ENCODE data around the gene ZSWIM9.
"Not testable (repeated sequence)": the region's sequence is repeated elsewhere in the genome, so short reads cannot be mapped to it uniquely, and the experiment has no call there.

The ZSWIM9 gene

DNA sequence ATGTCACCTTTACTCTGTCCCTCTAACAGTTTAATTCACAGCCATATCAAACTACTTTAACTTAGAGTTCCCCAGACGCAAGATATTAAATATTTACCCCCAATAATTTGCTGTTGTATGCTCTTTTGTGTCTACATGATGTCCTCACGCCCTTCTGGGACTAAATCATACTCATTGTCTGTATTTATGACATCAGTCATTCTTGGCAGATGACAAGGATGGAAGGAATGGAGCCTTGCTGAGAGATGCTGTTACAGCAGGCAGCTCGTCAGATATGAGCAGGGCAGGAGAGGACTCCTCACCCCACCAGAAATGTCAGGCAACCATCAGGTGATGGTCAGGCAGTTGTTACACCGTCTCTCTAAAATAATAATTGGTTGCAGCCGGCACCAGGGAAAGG is 43.5 kb downstream of the ZSWIM9 start:
- in situ Hi-C loops (cut with MboI; ENCODE audit: low sequenced_read_pairs) = no loop called here

DNA sequence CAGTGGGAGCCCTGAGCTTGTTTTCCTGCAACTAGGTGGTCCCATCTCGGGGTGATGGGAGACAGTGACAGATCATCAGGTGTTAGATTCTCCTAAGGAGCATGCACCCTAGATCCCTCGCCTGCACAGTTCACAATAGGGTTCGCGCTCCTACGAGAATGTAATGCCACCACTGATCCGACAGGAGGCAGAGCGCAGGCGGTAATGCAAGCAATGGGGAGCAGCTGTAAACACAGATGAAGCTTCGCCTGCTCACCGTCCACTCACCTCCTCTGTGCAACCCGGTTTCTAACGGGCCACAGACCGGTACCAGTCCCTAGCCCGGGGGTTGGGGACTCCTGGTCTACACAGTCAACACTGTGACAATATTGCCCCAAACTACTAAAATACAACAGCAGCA is 46.5 kb downstream of the ZSWIM9 start:
- in situ Hi-C loops (cut with MboI; ENCODE audit: low sequenced_read_pairs) = no loop called here

DNA sequence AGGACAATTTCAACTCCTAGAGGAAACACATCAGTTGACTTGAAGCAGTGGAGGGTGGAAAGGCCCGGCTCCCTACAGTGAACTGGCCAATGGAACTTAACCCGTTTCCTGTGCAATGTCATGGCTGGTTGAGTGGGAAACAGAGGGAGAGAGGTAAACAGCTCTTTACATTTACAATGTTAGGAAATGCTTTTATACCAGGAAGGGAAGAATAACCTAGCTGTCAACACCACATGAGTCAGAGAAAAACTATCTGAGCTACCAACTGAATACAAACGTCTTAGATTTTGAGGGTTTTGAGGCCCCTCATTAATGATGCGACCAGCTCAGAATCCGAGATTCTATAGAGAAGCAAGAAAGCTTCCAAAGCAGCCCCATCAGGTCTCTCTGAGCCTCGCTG is 48.5 kb downstream of the ZSWIM9 start:
- in situ Hi-C loops (cut with MboI; ENCODE audit: low sequenced_read_pairs) = no loop called here

DNA sequence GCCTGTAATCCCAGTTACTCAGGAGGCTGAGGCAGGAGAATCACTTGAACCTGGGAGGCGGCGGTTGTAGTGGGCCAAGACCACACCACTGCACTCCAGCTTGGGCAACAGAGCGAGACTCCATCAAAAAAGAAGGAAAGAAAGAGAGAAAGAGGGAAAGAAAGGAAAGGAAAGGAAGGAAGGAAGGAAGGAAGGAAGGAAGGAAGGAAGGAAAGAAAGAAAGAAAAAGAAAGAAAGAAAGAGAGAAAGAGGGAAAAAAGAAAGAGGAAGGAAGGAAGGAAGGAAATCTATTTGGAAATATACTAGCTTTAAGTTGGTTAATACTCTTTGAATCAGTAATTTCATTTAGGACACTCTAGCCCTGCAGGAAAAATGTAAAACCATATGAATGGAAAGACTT is 50.3 kb downstream of the ZSWIM9 start:
- in situ Hi-C loops (cut with MboI; ENCODE audit: low sequenced_read_pairs) = not testable (repeated sequence)

DNA sequence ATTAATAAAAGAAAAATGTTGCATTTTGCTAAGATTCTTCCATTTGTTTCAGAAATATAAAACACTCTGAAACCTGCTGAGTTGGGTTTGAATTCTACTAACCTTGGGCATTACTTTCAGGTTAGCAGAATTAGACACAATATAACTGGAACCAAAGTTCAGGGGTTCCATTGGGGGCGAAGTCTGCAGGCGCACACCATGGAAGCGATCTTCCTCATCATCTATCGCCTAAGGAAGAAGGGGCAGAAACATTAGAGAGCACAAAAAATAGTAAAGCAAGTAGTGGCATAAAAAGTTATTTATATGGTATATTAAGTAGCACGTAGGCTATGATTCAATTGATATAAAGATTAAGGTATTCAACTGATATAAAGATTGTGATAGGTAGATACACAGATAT is 51.1 kb downstream of the ZSWIM9 start:
- in situ Hi-C loops (cut with MboI; ENCODE audit: low sequenced_read_pairs) = no loop called here

DNA sequence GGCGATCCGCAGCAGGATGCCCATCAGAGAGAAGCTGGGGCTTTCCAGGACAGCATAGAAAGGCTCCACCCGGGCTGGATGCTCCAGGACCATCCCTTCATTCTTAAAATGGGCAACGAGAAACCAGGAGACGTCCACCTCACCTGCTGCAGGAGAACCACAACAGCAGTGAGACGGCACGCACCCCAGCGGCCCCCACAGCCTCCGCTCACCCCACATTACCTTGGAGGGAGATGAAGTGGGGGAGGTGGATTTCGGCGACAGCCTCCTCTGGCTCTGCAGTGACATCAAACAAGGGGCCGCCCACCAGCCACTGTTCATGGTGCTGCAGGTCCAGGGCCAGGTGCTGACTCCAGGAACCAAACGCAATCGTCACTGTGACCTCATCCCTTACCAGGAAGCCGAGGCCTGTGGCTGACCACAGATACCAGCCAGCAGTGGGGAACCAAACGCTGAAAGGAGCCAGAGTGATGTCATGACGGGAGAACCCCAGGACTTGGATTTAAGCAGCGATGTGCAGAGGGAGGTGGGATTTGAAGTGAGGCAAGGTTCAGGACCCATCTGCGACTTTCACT is 60.2 kb downstream of the ZSWIM9 start:
- in situ Hi-C loops (cut with MboI; ENCODE audit: low sequenced_read_pairs) = no loop called here

DNA sequence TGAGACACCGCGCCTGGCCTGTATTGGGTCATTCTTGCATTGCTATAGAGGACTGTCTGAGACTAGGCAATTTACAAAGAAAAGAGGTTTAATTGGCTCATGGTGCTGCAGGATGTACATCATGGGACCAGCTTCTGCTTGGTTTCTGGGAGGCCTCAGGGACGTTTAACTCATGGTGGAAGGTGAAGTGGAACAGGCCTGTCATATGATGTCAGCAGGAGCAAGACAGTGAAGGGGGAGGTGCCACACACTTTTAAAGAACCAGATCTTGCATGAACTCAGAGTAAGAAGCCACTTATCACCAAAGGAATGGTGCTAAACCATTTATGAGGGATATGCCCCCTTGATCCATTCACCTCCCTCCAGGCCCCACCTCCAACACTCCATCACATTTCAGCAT is 66.6 kb downstream of the ZSWIM9 start:
- in situ Hi-C loops (cut with MboI; ENCODE audit: low sequenced_read_pairs) = no loop called here

DNA sequence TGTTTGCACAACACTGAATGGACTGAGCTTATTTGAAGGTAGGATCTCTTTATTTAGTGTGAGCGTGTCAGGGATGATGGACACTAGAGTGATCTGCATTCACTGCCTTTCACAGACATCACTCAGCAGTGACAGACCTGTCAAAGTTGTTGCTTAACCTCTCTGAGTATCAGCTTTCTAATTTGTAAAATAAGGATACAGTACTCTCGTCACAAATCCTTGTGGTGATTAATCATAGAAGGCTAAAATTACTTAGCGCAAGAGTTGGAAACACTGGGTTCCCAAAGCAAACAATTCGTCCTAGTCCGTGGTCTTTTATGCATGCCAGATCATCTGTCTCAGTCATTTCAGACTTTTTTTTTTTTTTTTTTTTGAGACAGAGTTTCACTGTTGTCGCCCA is 68.6 kb downstream of the ZSWIM9 start:
- in situ Hi-C loops (cut with MboI; ENCODE audit: low sequenced_read_pairs) = no loop called here

DNA sequence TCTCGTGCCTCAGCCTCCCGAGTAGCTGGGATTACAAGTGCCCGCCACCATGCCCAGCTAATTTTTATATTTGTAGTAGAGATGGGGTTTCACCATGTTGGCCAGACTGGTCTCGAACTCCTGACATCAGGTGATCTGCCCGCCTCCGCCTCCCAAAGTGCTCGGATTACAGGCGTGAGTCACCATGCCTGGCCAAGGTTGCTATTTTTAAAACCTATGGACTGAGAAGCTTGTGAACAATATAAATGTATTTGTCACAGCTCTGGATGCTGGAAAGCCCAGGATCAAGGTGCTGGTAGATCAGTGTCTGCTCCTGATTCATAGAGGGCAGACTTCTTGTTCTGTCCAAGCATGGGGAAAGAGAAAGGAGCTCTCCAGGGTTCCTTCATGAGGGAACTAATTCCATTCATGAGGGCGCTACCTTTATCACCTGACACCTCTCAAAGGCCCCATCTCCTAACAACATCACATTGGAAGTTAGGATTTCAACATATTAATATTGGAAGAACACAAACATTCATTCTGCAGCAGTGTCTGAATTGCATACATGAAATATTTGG is 69.2 kb downstream of the ZSWIM9 start:
- in situ Hi-C loops (cut with MboI; ENCODE audit: low sequenced_read_pairs) = no loop called here

DNA sequence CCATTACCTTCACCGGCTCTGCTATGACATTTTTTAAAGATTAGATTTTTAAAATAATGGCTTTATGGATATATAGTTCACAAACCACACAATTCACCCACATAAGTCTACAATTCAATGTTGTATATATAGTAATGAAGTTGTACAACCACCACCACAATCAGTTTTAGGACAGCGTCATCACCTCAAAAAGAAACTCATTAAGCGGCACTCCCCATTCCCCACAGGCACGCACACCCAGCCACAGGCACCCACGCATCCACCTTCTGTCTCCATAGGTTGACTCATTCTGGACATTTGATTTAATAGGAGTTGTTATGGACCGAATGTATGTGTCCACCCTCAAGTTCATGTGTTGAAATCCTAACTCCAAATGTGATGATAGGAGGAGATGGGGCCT is 71.3 kb downstream of the ZSWIM9 start:
- in situ Hi-C loops (cut with MboI; ENCODE audit: low sequenced_read_pairs) = not testable (repeated sequence)

DNA sequence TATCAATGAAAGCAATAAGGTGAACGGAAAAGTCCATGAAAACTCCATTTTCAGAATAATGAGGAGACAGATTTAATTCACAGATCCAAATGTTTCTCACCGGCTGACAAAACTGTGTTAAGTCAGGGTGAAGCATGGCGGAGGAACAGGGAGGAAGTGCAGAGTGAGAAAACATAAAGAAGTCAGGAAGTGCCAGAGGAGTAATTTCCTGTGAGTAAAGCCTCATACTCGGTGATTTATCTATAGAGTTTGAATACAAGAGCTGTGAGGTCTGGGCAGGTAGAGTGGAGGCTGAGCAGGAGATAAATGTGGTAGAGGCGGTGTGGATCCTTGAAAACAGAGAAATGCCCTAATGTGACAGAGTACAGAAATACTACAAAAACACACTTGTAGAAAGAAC is 73.8 kb downstream of the ZSWIM9 start:
- in situ Hi-C loops (cut with MboI; ENCODE audit: low sequenced_read_pairs) = no loop called here

DNA sequence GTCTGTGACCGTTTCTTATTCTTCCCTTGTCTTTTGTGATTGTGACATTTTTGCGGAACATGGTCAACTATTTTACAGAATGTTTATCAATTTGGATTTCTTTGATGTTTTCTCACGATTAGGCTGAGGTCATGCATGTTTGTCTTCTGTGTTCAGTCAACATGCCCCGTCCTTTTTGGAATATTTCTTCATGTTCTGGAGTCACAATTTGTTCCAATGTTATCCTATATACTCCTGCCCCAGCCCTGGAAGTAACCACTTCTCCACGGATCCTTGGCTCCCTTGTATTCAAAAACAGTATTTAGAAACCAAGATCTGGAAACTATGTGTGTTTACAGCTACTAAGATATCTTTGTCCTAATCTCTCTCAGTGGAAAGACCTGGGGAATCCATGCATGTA is 75.6 kb downstream of the ZSWIM9 start:
- in situ Hi-C loops (cut with MboI; ENCODE audit: low sequenced_read_pairs) = no loop called here

DNA sequence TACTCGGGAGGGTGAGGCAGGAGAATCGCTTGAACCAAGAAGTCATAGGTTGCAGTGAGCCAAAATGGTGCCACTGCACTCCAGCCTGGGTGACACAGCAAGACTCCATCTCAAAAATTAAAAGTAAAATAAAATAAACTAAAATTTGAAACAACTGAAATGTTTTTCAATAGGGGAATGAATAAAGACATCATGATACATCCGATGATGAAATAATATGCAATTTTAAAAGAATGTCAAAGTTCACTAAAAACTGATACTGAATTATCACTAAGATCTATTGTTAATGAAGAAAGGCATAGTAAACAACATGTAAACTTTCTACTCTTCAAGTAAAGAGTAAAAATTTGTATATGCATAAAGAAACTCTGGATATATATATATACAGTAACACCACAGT is 76.7 kb downstream of the ZSWIM9 start:
- in situ Hi-C loops (cut with MboI; ENCODE audit: low sequenced_read_pairs) = no loop called here
